ENCODE measurements around the gene EFCAB11. TPM values are rescaled to one million over a fixed set of nuclear protein-coding genes. Genes with fewer than 3 reads are reported as not detected.

EFCAB11 gene
- total and polyA plus RNA-seq, 2 donors (not counting 1 experiment from before 2014, with no cell fraction given), result 2.6 to 4.0 TPM

GRCh38 chr14:89858089-89858488 lies 96.4 kb downstream of the EFCAB11 start:
- H3K4me1 ChIP-seq (ENCODE audit: control insufficient read depth, extremely low read depth, insufficient read depth, low read length), result peaks cover 9% of the 10 kb centered on the region
- H4K20me1 ChIP-seq (ENCODE audit: control insufficient read depth, extremely low read depth, insufficient read depth, low read length), result no peaks in the 10 kb centered on the region
- no peak overlapping the region for H2AFZ ChIP-seq (ENCODE audit: low read length)
- DNase-seq (ENCODE audit: low read depth in 2 of 2), result peak in 1 of 2 donors; percentile 39
- TF ChIP-seq EZH2 (IDR thresholded peaks at IDR 0.05; ENCODE audit: low read length, missing control alignments) (no peak), CTCF (conservative IDR thresholded peaks at IDR 0.05 in 1 of 2, IDR thresholded peaks at IDR 0.05 in 1 of 2; ENCODE audit: low read depth in 1 of 2, low read length in 2 of 2) (no peak)
- no peak overlapping the region for H3K4me2 ChIP-seq (ENCODE audit: extremely low read depth, insufficient read depth, low read length)
- H3K36me3 ChIP-seq (ENCODE audit: control insufficient read depth, insufficient read depth, low read length), result no peaks in the 10 kb centered on the region
- H3K79me2 ChIP-seq (ENCODE audit: control insufficient read depth, insufficient read depth, low read length), result no peaks in the 10 kb centered on the region
- H3K9ac ChIP-seq (ENCODE audit: insufficient read depth, low read length), result no peak overlapping the region
- H3K4me3 ChIP-seq (replicated peaks in 1 of 4; ENCODE audit: control extremely low read depth in 1 of 4, insufficient read depth in 1 of 4, low read depth in 3 of 4, low read length in 4 of 4), result no peak overlapping the region
- no peaks in the 10 kb centered on the region for H3K27me3 ChIP-seq (ENCODE audit: control insufficient read depth, insufficient read depth, low read length)
- no peak overlapping the region for H3K27ac ChIP-seq (ENCODE audit: insufficient read depth, low read length)
- H3K9me3 ChIP-seq (ENCODE audit: control insufficient read depth, insufficient read depth, low read depth, low read length), result no peaks in the 10 kb centered on the region

GRCh38 chr14:89856871-89857345 lies 97.6 kb downstream of the EFCAB11 start:
- Histone ChIP-seq H3K9me3 (ENCODE audit: control insufficient read depth, insufficient read depth, low read depth, low read length) (no peaks in the 10 kb centered on the region), H4K20me1 (ENCODE audit: control insufficient read depth, extremely low read depth, insufficient read depth, low read length) (no peaks in the 10 kb centered on the region), H3K27me3 (ENCODE audit: control insufficient read depth, insufficient read depth, low read length) (no peaks in the 10 kb centered on the region), H3K4me1 (ENCODE audit: control insufficient read depth, extremely low read depth, insufficient read depth, low read length) (peaks cover 9% of the 10 kb centered on the region), H2AFZ (ENCODE audit: low read length) (no peak overlapping the region), H3K4me3 (replicated peaks in 1 of 4; ENCODE audit: control extremely low read depth in 1 of 4, insufficient read depth in 1 of 4, low read depth in 3 of 4, low read length in 4 of 4) (no peak overlapping the region), H3K36me3 (ENCODE audit: control insufficient read depth, insufficient read depth, low read length) (no peaks in the 10 kb centered on the region), H3K4me2 (ENCODE audit: extremely low read depth, insufficient read depth, low read length) (no peak overlapping the region), H3K79me2 (ENCODE audit: control insufficient read depth, insufficient read depth, low read length) (no peaks in the 10 kb centered on the region), H3K9ac (ENCODE audit: insufficient read depth, low read length) (no peak overlapping the region), H3K27ac (ENCODE audit: insufficient read depth, low read length) (no peak overlapping the region)
- DNase-seq (ENCODE audit: low read depth in 2 of 2), result peak; percentile 29 to 66
- TF ChIP-seq EZH2 (IDR thresholded peaks at IDR 0.05; ENCODE audit: low read length, missing control alignments) (no peak), CTCF (conservative IDR thresholded peaks at IDR 0.05 in 1 of 2, IDR thresholded peaks at IDR 0.05 in 1 of 2; ENCODE audit: low read depth in 1 of 2, low read length in 2 of 2) (no peak)

GRCh38 chr14:89855961-89856656 lies 98.4 kb downstream of the EFCAB11 start:
- H3K9ac ChIP-seq (ENCODE audit: insufficient read depth, low read length), result no peak overlapping the region
- no peak overlapping the region for H3K4me3 ChIP-seq (replicated peaks in 1 of 4; ENCODE audit: control extremely low read depth in 1 of 4, insufficient read depth in 1 of 4, low read depth in 3 of 4, low read length in 4 of 4)
- TF ChIP-seq EZH2 (IDR thresholded peaks at IDR 0.05; ENCODE audit: low read length, missing control alignments) (no peak), CTCF (conservative IDR thresholded peaks at IDR 0.05 in 1 of 2, IDR thresholded peaks at IDR 0.05 in 1 of 2; ENCODE audit: low read depth in 1 of 2, low read length in 2 of 2) (no peak)
- H3K27ac ChIP-seq (ENCODE audit: insufficient read depth, low read length), result peak overlapping the region; percentile 67
- DNase-seq (ENCODE audit: low read depth in 2 of 2), result peak; percentile 87 to 90
- H3K4me2 ChIP-seq (ENCODE audit: extremely low read depth, insufficient read depth, low read length), result peak overlapping the region; percentile 72
- no peaks in the 10 kb centered on the region for H4K20me1 ChIP-seq (ENCODE audit: control insufficient read depth, extremely low read depth, insufficient read depth, low read length)
- H3K36me3 ChIP-seq (ENCODE audit: control insufficient read depth, insufficient read depth, low read length), result no peaks in the 10 kb centered on the region
- no peak overlapping the region for H2AFZ ChIP-seq (ENCODE audit: low read length)
- peaks cover 9% of the 10 kb centered on the region for H3K4me1 ChIP-seq (ENCODE audit: control insufficient read depth, extremely low read depth, insufficient read depth, low read length)
- no peaks in the 10 kb centered on the region for H3K9me3 ChIP-seq (ENCODE audit: control insufficient read depth, insufficient read depth, low read depth, low read length)
- no peaks in the 10 kb centered on the region for H3K27me3 ChIP-seq (ENCODE audit: control insufficient read depth, insufficient read depth, low read length)
- H3K79me2 ChIP-seq (ENCODE audit: control insufficient read depth, insufficient read depth, low read length), result no peaks in the 10 kb centered on the region

All from fibroblast of lung (primary cell).